A549 (cell line): ENCODE data around the gene ZCCHC10.

Experiments used
- CBX8 ChIP-seq: fragments of 200-600 bp; sonication (generic); IDR thresholded peaks from 2 replicates; pipeline ENCODE4 v1.6.1; 2016
- CHD2 ChIP-seq: fragments of 150-350 bp; IDR thresholded peaks from 2 replicates; pipeline ENCODE4 v1.6.1; 2014; ENCODE audit warnings: low read length; ENCODE audit not compliant: partially characterized antibody
- CTCF ChIP-seq: fragments of >200 bp; sonication (Bioruptor Twin); formaldehyde crosslinking; IDR thresholded peaks from 3 replicates; pipeline ENCODE4 v1.5.1; 2016
- KDM1A ChIP-seq: fragments of 200-600 bp; sonication (generic); IDR thresholded peaks from 2 replicates; pipeline ENCODE4 v1.6.1; 2016; ENCODE audit warnings: low read depth, mild to moderate bottlenecking
- KDM5A ChIP-seq: fragments of 200-600 bp; sonication (generic); IDR thresholded peaks from 2 replicates; pipeline ENCODE4 v1.6.1; 2016; ENCODE audit warnings: antibody characterized with exemption, mild to moderate bottlenecking
- MYC ChIP-seq: IDR thresholded peaks from 2 replicates; pipeline ENCODE4 v1.6.1; 2012; ENCODE audit warnings: mild to moderate bottlenecking, inconsistent platforms, low read length, improper control_type of control experiment, borderline replicate concordance
- POLR2A ChIP-seq: IDR thresholded peaks from 2 replicates; pipeline ENCODE4 v1.6.1; 2012; ENCODE audit warnings: mild to moderate bottlenecking, low read length
- TF ChIP-seq, protein P1 (sequence below): IDR thresholded peaks from 2 replicates; pipeline ENCODE4 v1.6.1; 2012

DNA sequence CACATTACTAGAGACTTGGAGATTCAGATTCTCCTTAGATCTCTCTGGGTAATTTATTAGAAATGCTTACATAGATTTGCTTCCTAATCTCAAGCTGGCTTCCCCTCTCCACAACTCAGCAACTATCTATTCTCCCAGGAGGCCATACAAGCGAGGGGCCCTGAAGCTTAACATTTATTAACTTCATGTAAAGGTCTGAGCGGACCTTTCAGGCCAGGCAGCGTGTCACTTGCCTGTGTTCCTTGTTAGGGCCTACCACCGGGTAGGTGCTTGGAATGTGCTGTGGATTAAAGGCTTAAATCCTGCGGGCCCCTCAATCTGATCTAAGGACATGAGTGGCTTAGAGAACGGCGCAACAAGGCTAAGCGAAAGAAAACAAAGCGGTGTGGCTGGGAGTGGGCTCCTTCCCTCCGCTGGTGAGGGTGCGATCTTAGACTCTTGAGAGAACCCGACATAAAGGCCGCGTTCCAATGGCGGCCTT lies 24.8 kb upstream of the ZCCHC10 start:
- TF ChIP-seq CTCF: no peak
- no peak for TF ChIP-seq KDM1A
- no peak for TF ChIP-seq POLR2A
- no peak for TF ChIP-seq KDM5A
- TF ChIP-seq CHD2: no peak
- TF ChIP-seq MYC: no peak
- TF ChIP-seq CBX8: no peak
- TF ChIP-seq, protein P1, sequence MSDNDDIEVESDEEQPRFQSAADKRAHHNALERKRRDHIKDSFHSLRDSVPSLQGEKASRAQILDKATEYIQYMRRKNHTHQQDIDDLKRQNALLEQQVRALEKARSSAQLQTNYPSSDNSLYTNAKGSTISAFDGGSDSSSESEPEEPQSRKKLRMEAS: no peak
